GM12878 (cell line): ENCODE data around the gene EIF2D. TPM values are rescaled to one million over a fixed set of nuclear protein-coding genes. Genes with fewer than 3 reads are reported as not detected.

Source experiments
- ATAC-seq: fragments of 200-7000 bp; cut with Tn5 transposase; 3 replicates; pipeline ENCODE4 v1.9.1; 2020; ENCODE audit warnings: mild to moderate bottlenecking, moderate library complexity
- BruUV-seq: library from RNA; stranded (reverse); fragments of 400-500 nt; replicated peaks from 2 replicates; lab custom pipeline; 2021; lab: Mats Ljungman, UMichigan
- CTCF ChIA-PET: fragments of 300-600 bp; sonication (Branson Sonifier 250); formaldehyde crosslinking; extraction: SDS; loops from one replicate; lab custom pipeline; 2021; ENCODE audit warnings: inconsistent platforms; lab: Yijun Ruan, JAX
- POLR2A ChIA-PET: fragments of 350-600 bp; formaldehyde crosslinking; extraction: SDS; loops from one replicate; lab custom pipeline; 2021; ENCODE audit warnings: inconsistent platforms; lab: Charles Lee
- RAD21 ChIA-PET: fragments of 300-600 bp; sonication (Branson Sonifier 250); formaldehyde crosslinking; loops from one replicate; lab custom pipeline; 2023; ENCODE audit warnings: antibody characterized with exemption; ENCODE audit not compliant: unreplicated experiment; lab: Charles Lee
- SMC1A ChIA-PET: fragments of 300-600 bp; sonication (Branson Sonifier 250); formaldehyde crosslinking; loops from one replicate; lab custom pipeline; 2023; ENCODE audit not compliant: unreplicated experiment, uncharacterized antibody; lab: Charles Lee
- DNase-seq: peaks from one replicate; pipeline ENCODE4 v3.0.0-alpha.2; 2011; ENCODE audit warnings: low read depth, low spot score
- FAIRE-seq: peaks from 3 replicates; lab custom pipeline; 2011; peaks lifted over from hg19 to GRCh38; lab: Jason Lieb, UNC
- H2AFZ ChIP-seq: 2 replicates; pipeline ENCODE4 v1.6.0; 2011; ENCODE audit warnings: low read depth, low read length, control low read depth; ENCODE audit not compliant: control insufficient read depth
- H3K27ac ChIP-seq: 2 replicates; pipeline ENCODE4 v1.5.1; 2011; ENCODE audit warnings: control low read depth; ENCODE audit not compliant: control insufficient read depth, insufficient read depth
- H3K27me3 ChIP-seq, 2 experiments: replicated peaks in 1 of 2; 2 replicates each; pipeline versions ENCODE4 v1.6.0 to v1.6.1; 2011; ENCODE audit warnings: low read length in 1 of 2; ENCODE audit not compliant: control insufficient read depth in 2 of 2, insufficient read depth in 2 of 2
- H3K36me3 ChIP-seq, 2 experiments: 2 replicates each; pipeline ENCODE4 v1.5.1; 2011; ENCODE audit warnings: low read length in 1 of 2; ENCODE audit not compliant: control insufficient read depth in 2 of 2, insufficient read depth in 2 of 2
- H3K4me1 ChIP-seq: 2 replicates; pipeline ENCODE4 v1.6.1; 2011; ENCODE audit warnings: mild to moderate bottlenecking, low read length, moderate library complexity, mixed read lengths; ENCODE audit not compliant: control insufficient read depth, insufficient read depth
- H3K4me2 ChIP-seq: 2 replicates; pipeline ENCODE4 v1.6.0; 2011; ENCODE audit warnings: control low read depth; ENCODE audit not compliant: control insufficient read depth, insufficient read depth
- H3K4me3 ChIP-seq: fragments of 200-600 bp; sonication (generic); 2 replicates; pipeline ENCODE4 v1.5.1; 2016
- H3K79me2 ChIP-seq: 2 replicates; pipeline ENCODE4 v1.6.0; 2011; ENCODE audit warnings: low read length; ENCODE audit not compliant: control insufficient read depth, insufficient read depth
- H3K9ac ChIP-seq: 2 replicates; pipeline ENCODE4 v1.8.0; 2011; ENCODE audit warnings: low read length, control low read depth, mixed read lengths; ENCODE audit not compliant: control insufficient read depth, insufficient read depth
- H3K9me3 ChIP-seq: replicated peaks from 3 replicates; pipeline ENCODE4 v1.5.1; 2011; ENCODE audit warnings: mild to moderate bottlenecking, low read length; ENCODE audit not compliant: control insufficient read depth, insufficient read depth
- H4K20me1 ChIP-seq: 2 replicates; pipeline ENCODE4 v1.6.0; 2011; ENCODE audit not compliant: control insufficient read depth, insufficient read depth
- ATF2 ChIP-seq: IDR thresholded peaks from 2 replicates; pipeline ENCODE4 v1.6.1; 2012; ENCODE audit warnings: low read length, inconsistent platforms
- DPF2 ChIP-seq: fragments of 450-650 bp; IDR thresholded peaks from 2 replicates; pipeline ENCODE4 v1.6.1; 2017; ENCODE audit warnings: mild to moderate bottlenecking
- ESRRA ChIP-seq: IDR thresholded peaks from 2 replicates; pipeline ENCODE4 v1.6.1; 2012; ENCODE audit warnings: mild to moderate bottlenecking, low read length, improper control_type of control experiment
- FOXM1 ChIP-seq: IDR thresholded peaks from 2 replicates; pipeline ENCODE4 v1.6.1; 2012; ENCODE audit warnings: low read depth, mild to moderate bottlenecking, inconsistent platforms, low read length, moderate library complexity
- GATAD2B ChIP-seq: fragments of 450-650 bp; conservative IDR thresholded peaks from 2 replicates; pipeline ENCODE4 v1.6.1; 2017; ENCODE audit warnings: low read depth, mild to moderate bottlenecking, moderate library complexity
- KAT2A ChIP-seq: conservative IDR thresholded peaks from 2 replicates; pipeline ENCODE4 v1.6.1; 2011; ENCODE audit warnings: low read depth, low read length; ENCODE audit not compliant: control insufficient read depth
- MXI1 ChIP-seq: fragments of 150-350 bp; IDR thresholded peaks from 2 replicates; pipeline ENCODE4 v1.6.1; 2011; ENCODE audit warnings: low read depth, mild to moderate bottlenecking, inconsistent platforms, low read length, improper control_type of control experiment
- SMC3 ChIP-seq: IDR thresholded peaks from 2 replicates; pipeline ENCODE4 v1.6.1; 2011; ENCODE audit warnings: low read length, improper control_type of control experiment, borderline replicate concordance
- SUZ12 ChIP-seq: fragments of 200-600 bp; sonication (generic); IDR thresholded peaks from one replicate; pipeline ENCODE4 v1.6.1; 2018; ENCODE audit warnings: antibody characterized with exemption, mild to moderate bottlenecking; ENCODE audit not compliant: unreplicated experiment
- TCF12 ChIP-seq: IDR thresholded peaks from 2 replicates; pipeline ENCODE4 v1.6.1; 2011; ENCODE audit warnings: low read depth, mild to moderate bottlenecking, low read length
- ZBTB11 ChIP-seq: fragments of 450-650 bp; formaldehyde crosslinking; IDR thresholded peaks from 2 replicates; pipeline ENCODE4 v1.5.0; 2022; ENCODE audit warnings: mild to moderate bottlenecking, missing genetic modification characterization
- WGBS: methylation state at CpG from one replicate; pipeline ENCODE4 v1.1.6; 2016; ENCODE audit warnings: low lambda C conversion rate; ENCODE audit not compliant: insufficient replicate concordance, insufficient coverage; ENCODE audit errors: missing lambda C conversion rate; 5-methylcytosine and 5-hydroxymethylcytosine counted together
- in situ Hi-C: fragments of 300-500 bp; cut with MboI; formaldehyde crosslinking; loops from 9 replicates; pipeline ENCODE4 v1.14.3; 2018; ENCODE audit warnings: mixed read lengths
- intact Hi-C: fragments of 100-400 bp; cut with micrococcal nuclease; formaldehyde crosslinking; loops from one replicate; pipeline ENCODE4 v1.14.2; 2022; ENCODE audit not compliant: unreplicated experiment
- polyA plus RNA-seq, 11 experiments: library from polyadenylated mRNA; depleted of rRNA in 4 of 11; unstranded in 6 of 11; stranded (reverse) in 5 of 11; fragments of >200 nt; fragmentation: Nextera tagmentation in 4 of 11; fragmentation: Illumina TruSeq in 1 of 11; extraction: Ambion mirVana in 4 of 11; extraction: Trizol in 1 of 11; gene quantifications; 1 replicate in 1 of 11; 2 replicates in 10 of 11; pipeline versions ENCODE4 v1.2.1 to v1.2.3, GENCODE V29; 2011 to 2016; ENCODE audit warnings: inconsistent platforms in 2 of 11, missing spikeins in 2 of 11, low read depth in 1 of 11
- total RNA-seq, 4 experiments: library from RNA; depleted of rRNA in 3 of 4; stranded (reverse); fragments of >200 nt in 3 of 4; fragmentation: Illumina TruSeq in 1 of 4; extraction: Trizol in 1 of 4; gene quantifications; 2 replicates each; pipeline versions ENCODE4 v1.2.1 to v1.2.3, GENCODE V29; 2013 to 2021
- TF ChIP-seq, protein P1 (sequence below): IDR thresholded peaks from 2 replicates; pipeline ENCODE4 v1.6.1; 2012; ENCODE audit warnings: improper control_type of control experiment, low read depth, low read length; ENCODE audit not compliant: insufficient replicate concordance

EIF2D gene
- total and polyA plus RNA-seq, 10 of the 15 experiments (the other 5 are each of a cell fraction or from before 2014, with no cell fraction given): 65.2 to 133 (median 79.0) TPM

DNA sequence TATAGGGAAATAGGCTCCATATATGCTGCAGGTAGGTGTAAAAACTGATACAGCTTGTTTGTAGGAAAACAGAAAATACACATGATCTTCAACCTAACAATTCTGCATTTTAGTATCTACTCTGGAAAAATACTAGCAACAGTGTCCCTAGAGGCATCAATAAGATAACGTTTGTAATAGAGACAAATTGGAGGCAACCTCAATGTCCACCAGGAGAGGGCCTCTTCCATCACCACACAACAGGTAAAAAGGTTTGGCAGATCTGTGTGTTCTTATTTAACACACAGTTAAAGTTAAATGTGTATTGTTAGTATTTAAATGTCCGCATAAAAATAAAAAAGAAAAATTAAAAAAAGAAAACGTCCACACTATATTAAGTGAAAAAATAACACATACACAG lies 5.4 kb downstream of the EIF2D start:
- Histone ChIP-seq H3K4me2 (no peak overlapping the region; the same call in 1 of the 2 replicates), H4K20me1 (no peaks in the 10 kb centered on the region), H3K79me2 (peaks cover 21% of the 10 kb centered on the region), H3K9ac (no peak overlapping the region), H3K27me3 (no peaks in the 10 kb centered on the region), H3K36me3 (peaks cover 2 to 19% of the 10 kb centered on the region in 2 experiments; a peak in 3 of 4 replicates), H3K27ac (no peak overlapping the region), H3K4me1 (peaks cover 31% of the 10 kb centered on the region), H2AFZ (no peak overlapping the region), H3K9me3 (no peaks in the 10 kb centered on the region), H3K4me3 (no peak overlapping the region)
- 48% methylated on average over 3 of the region's 3 CpGs for WGBS
- intact Hi-C loops: loop anchor here (1.0 to 10.0 kb wide), 4 partner anchors 70 to 375 kb away; no protein-coding TSS in a partner anchor
- ChIA-PET POLR2A (no interaction called here), SMC1A (interaction anchor here (1.2 to 5.2 kb wide), 6 partner anchors 15 to 98 kb away, joined by 3 to 70 read pairs (median 8); no protein-coding TSS in a partner anchor), CTCF (interaction anchor here (1.0 to 11.3 kb wide), 27 partner anchors 9 to 375 kb away, joined by 3 to 197 read pairs (median 5); partner anchors contain the start of gene DYRK3), RAD21 (interaction anchor here (0.8 to 4.1 kb wide), 7 partner anchors 14 to 101 kb away, joined by 3 to 18 read pairs (median 6); no protein-coding TSS in a partner anchor)
- in situ Hi-C loops: no loop called here
- ATAC-seq: peak; percentile 49
- no peak for DNase-seq
- BruUV-seq: no TSS peak
- no peak for FAIRE-seq
- no peak for TF ChIP-seq FOXM1
- no peak for TF ChIP-seq ESRRA
- TF ChIP-seq SUZ12: no peak
- TF ChIP-seq DPF2: no peak
- TF ChIP-seq, protein P1, sequence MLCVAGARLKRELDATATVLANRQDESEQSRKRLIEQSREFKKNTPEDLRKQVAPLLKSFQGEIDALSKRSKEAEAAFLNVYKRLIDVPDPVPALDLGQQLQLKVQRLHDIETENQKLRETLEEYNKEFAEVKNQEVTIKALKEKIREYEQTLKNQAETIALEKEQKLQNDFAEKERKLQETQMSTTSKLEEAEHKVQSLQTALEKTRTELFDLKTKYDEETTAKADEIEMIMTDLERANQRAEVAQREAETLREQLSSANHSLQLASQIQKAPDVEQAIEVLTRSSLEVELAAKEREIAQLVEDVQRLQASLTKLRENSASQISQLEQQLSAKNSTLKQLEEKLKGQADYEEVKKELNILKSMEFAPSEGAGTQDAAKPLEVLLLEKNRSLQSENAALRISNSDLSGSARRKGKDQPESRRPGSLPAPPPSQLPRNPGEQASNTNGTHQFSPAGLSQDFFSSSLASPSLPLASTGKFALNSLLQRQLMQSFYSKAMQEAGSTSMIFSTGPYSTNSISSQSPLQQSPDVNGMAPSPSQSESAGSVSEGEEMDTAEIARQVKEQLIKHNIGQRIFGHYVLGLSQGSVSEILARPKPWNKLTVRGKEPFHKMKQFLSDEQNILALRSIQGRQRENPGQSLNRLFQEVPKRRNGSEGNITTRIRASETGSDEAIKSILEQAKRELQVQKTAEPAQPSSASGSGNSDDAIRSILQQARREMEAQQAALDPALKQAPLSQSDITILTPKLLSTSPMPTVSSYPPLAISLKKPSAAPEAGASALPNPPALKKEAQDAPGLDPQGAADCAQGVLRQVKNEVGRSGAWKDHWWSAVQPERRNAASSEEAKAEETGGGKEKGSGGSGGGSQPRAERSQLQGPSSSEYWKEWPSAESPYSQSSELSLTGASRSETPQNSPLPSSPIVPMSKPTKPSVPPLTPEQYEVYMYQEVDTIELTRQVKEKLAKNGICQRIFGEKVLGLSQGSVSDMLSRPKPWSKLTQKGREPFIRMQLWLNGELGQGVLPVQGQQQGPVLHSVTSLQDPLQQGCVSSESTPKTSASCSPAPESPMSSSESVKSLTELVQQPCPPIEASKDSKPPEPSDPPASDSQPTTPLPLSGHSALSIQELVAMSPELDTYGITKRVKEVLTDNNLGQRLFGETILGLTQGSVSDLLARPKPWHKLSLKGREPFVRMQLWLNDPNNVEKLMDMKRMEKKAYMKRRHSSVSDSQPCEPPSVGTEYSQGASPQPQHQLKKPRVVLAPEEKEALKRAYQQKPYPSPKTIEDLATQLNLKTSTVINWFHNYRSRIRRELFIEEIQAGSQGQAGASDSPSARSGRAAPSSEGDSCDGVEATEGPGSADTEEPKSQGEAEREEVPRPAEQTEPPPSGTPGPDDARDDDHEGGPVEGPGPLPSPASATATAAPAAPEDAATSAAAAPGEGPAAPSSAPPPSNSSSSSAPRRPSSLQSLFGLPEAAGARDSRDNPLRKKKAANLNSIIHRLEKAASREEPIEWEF: no peak
- peak; percentile 32; the same call in 1 of the 2 replicates for TF ChIP-seq SMC3
- no peak for TF ChIP-seq TCF12
- TF ChIP-seq MXI1: no peak
- no peak for TF ChIP-seq ZBTB11 (CRISPR knock-in tag)
- no peak for TF ChIP-seq GATAD2B
- TF ChIP-seq KAT2A: no peak
- no peak for TF ChIP-seq ATF2
